Kidney epithelial cell (primary cell): ENCODE measurements around the gene DMGDH. TPM values are rescaled to one million over a fixed set of nuclear protein-coding genes. Genes with fewer than 3 reads are reported as not detected.

Experiments used
- DNase-seq: peaks from one replicate; pipeline ENCODE4 v3.0.0-alpha.2; 2010; ENCODE audit warnings: low read depth
- H3K27me3 ChIP-seq: 2 replicates; pipeline ENCODE4 v1.6.0; 2011; ENCODE audit warnings: low read length; ENCODE audit not compliant: control insufficient read depth, insufficient read depth
- H3K36me3 ChIP-seq: 2 replicates; pipeline ENCODE4 v1.5.1; 2011; ENCODE audit warnings: low read length; ENCODE audit not compliant: control insufficient read depth, insufficient read depth
- H3K4me3 ChIP-seq: 2 replicates; pipeline ENCODE4 v1.5.1; 2011; ENCODE audit warnings: low read depth, mild to moderate bottlenecking, control low read depth, low read length
- total RNA-seq: library from RNA; depleted of rRNA; stranded (reverse); fragments of >200 nt; gene quantifications from 2 replicates; pipeline ENCODE4 v1.2.3, GENCODE V29; 2015
- TF ChIP-seq, protein P1 (sequence below): IDR thresholded peaks from 2 replicates; pipeline ENCODE4 v1.5.1; 2011; ENCODE audit warnings: mild to moderate bottlenecking, moderate library complexity, low read length, control low read depth, inconsistent platforms; ENCODE audit not compliant: insufficient read depth, poor library complexity, severe bottlenecking

Gene DMGDH
- total RNA-seq, 1 donor from 2014 or later, result 4.2 TPM

GRCh38 chr5:78961743-78962142, 107.7 kb downstream of the DMGDH start:
- Histone ChIP-seq H3K27me3 (no peaks in the 10 kb centered on the region), H3K36me3 (no peaks in the 10 kb centered on the region), H3K4me3 (no peak overlapping the region)
- no peak for DNase-seq
- TF ChIP-seq, protein P1, sequence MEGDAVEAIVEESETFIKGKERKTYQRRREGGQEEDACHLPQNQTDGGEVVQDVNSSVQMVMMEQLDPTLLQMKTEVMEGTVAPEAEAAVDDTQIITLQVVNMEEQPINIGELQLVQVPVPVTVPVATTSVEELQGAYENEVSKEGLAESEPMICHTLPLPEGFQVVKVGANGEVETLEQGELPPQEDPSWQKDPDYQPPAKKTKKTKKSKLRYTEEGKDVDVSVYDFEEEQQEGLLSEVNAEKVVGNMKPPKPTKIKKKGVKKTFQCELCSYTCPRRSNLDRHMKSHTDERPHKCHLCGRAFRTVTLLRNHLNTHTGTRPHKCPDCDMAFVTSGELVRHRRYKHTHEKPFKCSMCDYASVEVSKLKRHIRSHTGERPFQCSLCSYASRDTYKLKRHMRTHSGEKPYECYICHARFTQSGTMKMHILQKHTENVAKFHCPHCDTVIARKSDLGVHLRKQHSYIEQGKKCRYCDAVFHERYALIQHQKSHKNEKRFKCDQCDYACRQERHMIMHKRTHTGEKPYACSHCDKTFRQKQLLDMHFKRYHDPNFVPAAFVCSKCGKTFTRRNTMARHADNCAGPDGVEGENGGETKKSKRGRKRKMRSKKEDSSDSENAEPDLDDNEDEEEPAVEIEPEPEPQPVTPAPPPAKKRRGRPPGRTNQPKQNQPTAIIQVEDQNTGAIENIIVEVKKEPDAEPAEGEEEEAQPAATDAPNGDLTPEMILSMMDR, result no peak

DNA sequence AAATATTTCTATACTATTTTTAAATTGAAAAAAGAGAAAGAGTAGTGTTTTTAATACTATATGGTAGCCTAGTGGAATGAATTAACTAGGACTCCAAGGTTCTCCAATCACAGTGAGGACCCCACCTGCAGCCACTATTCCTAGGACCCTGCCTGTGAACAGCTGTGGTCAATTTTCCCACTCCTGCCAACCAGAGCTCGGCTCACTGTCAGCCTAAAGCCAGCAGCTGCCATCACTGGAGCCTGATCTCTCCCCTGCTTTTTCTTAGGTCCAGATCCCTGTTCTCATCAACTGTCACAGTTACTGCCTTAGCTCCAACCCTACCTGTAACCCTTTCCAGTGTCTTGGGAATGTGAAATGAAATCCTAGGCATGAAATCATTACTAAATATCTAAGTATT, 109.7 kb downstream of the DMGDH start:
- Histone ChIP-seq H3K36me3 (no peaks in the 10 kb centered on the region), H3K27me3 (no peaks in the 10 kb centered on the region), H3K4me3 (no peak overlapping the region)
- DNase-seq, result no peak
- TF ChIP-seq, protein P1, result no peak

DNA sequence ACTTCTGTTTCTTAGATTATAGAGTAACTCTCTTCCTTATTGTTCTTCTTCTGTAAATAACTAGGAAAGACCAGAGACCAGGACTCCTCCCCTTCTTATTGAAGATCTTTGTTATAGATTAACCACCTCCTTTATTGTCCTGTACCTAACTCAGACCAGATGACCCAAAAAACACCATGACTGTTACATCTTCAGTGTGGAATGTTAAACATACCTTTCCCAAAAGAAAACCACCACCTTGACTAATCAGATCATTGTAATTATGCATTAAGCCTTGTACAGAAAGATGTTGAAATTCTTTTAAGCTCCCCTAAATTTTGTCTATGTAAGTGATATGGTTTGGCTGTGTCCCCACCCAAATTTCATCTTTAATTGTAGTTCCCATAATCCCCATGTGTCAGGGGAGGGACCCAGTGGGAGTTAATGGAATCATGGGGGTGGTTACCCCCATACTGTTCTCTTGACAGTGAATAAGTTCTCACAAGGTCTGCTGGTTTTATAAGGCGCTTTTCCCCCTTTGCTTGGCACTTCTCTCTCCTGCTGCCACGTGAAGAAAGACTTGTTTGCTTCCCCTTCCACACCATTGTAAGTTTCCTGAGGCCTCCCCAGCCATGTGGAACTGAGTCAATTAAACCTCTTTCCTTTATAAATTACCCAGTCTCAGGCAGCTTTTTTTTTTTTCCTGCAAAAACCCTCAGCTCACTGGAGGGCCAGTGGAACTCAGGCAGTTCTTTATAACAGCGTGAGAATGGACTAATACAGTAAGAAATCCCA, 110.6 kb downstream of the DMGDH start:
- peak; percentile 48 for DNase-seq
- Histone ChIP-seq H3K27me3 (no peaks in the 10 kb centered on the region), H3K36me3 (no peaks in the 10 kb centered on the region), H3K4me3 (no peak overlapping the region)
- TF ChIP-seq, protein P1, result no peak

GRCh38 chr5:78956901-78957300, 112.6 kb downstream of the DMGDH start:
- H3K36me3 ChIP-seq, result no peaks in the 10 kb centered on the region
- TF ChIP-seq, protein P1, result no peak
- no peak for DNase-seq

GRCh38 chr5:78953092-78953800, 116.2 kb downstream of the DMGDH start:
- no peak overlapping the region for H3K4me3 ChIP-seq
- no peak for DNase-seq
- H3K27me3 ChIP-seq, result no peaks in the 10 kb centered on the region
- no peaks in the 10 kb centered on the region for H3K36me3 ChIP-seq
- TF ChIP-seq, protein P1, result no peak

More at GRCh38 chr5:78956901-78957300, 112.6 kb downstream of the DMGDH start:
- H3K4me3 ChIP-seq, result no peak overlapping the region
- no peaks in the 10 kb centered on the region for H3K27me3 ChIP-seq

Other genes with a start within 250 kb of the DMGDH start
- gene ARSB, start 84.4 kb downstream of the DMGDH start, total RNA-seq, result 17.2 and 17.5 TPM in 2 replicates
- gene BHMT2, start 93 bp upstream of the DMGDH start, total RNA-seq, result 3.7 and 4.2 TPM in 2 replicates
- 0.14 and 0.88 TPM in 2 replicates for gene BHMT, start 42.1 kb upstream of the DMGDH start, total RNA-seq
- gene JMY, start 166.5 kb upstream of the DMGDH start, total RNA-seq, result 12.5 and 13.0 TPM in 2 replicates